GM18907 (cell line): ENCODE measurements around the gene MYDGF.

Experiments used
- ATAC-seq: cut with Tn5 transposase; IDR thresholded peaks from one replicate; pipeline ENCODE4 v1.9.1; 2021; ENCODE audit warnings: mild to moderate bottlenecking, moderate library complexity; ENCODE audit not compliant: unreplicated experiment

MYDGF gene

DNA sequence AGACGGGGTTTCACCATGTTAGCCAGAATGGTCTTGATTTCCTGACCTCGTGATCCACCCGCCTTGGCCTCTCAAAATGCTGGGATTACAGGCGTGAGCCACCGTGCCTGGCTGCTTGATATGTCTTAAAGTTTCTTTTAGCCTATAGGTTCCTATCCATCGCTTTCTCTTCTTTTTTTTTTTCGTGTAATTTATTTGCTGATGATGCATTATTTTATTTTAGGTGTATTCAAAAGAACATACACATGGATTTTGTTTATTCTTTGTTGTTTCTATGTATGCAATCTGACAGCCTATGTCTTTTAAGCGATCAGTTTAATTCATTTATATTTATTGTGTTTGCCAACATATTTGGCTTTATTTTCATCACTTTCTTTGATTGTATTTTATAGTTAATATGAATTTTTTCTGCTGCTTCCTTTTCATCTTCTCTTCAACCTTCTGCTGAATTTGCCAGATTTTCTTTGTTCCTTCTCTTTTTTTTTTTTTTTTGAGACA, 56.8 kb downstream of the MYDGF start:
- no peak for ATAC-seq

DNA sequence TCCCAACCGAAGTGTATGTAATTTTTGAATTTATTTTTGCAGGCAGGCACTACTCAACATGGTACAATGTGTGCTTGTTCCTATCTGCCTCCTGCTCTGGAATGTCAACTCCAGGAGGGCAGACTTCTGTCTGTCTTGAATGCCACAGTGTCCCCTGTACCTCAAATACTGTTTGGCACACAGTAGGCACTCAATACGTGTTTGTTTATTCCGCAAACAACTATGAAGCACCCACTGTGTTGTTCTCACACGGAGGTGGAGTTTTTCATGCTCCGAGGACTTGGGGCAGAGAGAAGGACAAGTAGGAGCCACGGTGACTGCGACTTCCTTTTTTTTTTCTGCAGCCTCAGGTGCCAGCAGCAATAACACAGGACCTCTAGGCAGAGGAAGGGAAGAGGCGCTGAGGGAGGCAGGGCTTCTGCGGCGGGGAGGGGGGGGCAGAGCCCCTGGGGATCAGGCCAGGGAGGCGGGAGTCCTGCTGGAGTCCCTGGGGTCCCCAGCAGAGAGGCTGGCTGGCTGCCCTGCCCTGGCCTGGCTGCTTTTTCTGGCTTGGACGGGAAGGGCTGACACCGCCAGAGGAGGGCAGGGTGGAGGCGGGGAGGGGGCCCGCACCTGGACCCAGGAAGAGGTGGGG, 60.1 kb downstream of the MYDGF start:
- ATAC-seq: no peak
